ENCODE measurements around the gene CARS2.
"Not testable (repeated sequence)": the region's sequence is repeated elsewhere in the genome, so short reads cannot be mapped to it uniquely, and the experiment has no call there.

CARS2 gene

GRCh38 chr13:110702591-110703526 lies 3.1 kb downstream of the CARS2 start:
- H3K4me2 ChIP-seq, result no peak overlapping the region
- no peak overlapping the region for H2AFZ ChIP-seq (ENCODE audit: low read depth)
- no peaks in the 10 kb centered on the region for H4K20me1 ChIP-seq (ENCODE audit: insufficient read depth)
- no peak overlapping the region for H3K27ac ChIP-seq
- H3K36me3 ChIP-seq (ENCODE audit: insufficient read depth), result no peaks in the 10 kb centered on the region
- no peak overlapping the region for H3K9ac ChIP-seq
- peaks cover 20% of the 10 kb centered on the region for H3K4me1 ChIP-seq (ENCODE audit: low read depth, poor library complexity, severe bottlenecking)
- H3K27me3 ChIP-seq (ENCODE audit: insufficient read depth, low read depth), result no peaks in the 10 kb centered on the region
- no peak overlapping the region for H3K4me3 ChIP-seq (IDR thresholded peaks at IDR 0.05; ENCODE audit: insufficient read depth, low read depth, low read length)
- H3K79me2 ChIP-seq (ENCODE audit: insufficient read depth, low read depth), result peaks cover 8% of the 10 kb centered on the region; the same call in 1 of the 2 replicates
- TF ChIP-seq CTCF (conservative IDR thresholded peaks at IDR 0.05; ENCODE audit: low read depth, low read length), result no peak

DNA sequence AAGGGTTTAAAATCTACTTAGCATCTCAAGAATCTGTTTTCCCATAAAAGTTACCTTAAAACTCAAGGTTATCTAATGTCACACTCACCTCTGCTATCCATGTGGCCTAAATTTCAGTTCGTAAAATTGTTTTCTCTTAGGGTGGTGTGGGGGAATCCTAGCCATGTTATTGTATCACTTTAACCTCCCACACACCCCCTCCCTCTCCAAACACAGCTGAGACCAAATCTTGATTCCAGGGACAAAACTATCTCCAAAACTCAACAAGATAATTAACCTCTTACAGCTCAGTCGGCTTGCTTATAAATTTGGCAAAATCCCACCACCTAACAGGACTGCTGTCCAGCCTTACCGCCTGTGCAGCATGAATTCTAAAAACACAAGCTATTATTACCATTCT lies 3.8 kb downstream of the CARS2 start:
- H4K20me1 ChIP-seq (ENCODE audit: insufficient read depth), result no peaks in the 10 kb centered on the region
- H2AFZ ChIP-seq (ENCODE audit: low read depth), result no peak overlapping the region
- H3K27ac ChIP-seq, result no peak overlapping the region
- no peak for TF ChIP-seq CTCF (conservative IDR thresholded peaks at IDR 0.05; ENCODE audit: low read depth, low read length)
- H3K4me2 ChIP-seq, result no peak overlapping the region
- no peaks in the 10 kb centered on the region for H3K27me3 ChIP-seq (ENCODE audit: insufficient read depth, low read depth)
- no peaks in the 10 kb centered on the region for H3K36me3 ChIP-seq (ENCODE audit: insufficient read depth)
- peaks cover 8% of the 10 kb centered on the region; the same call in 1 of the 2 replicates for H3K79me2 ChIP-seq (ENCODE audit: insufficient read depth, low read depth)
- no peak overlapping the region for H3K4me3 ChIP-seq (IDR thresholded peaks at IDR 0.05; ENCODE audit: insufficient read depth, low read depth, low read length)
- H3K9ac ChIP-seq, result no peak overlapping the region
- peaks cover 20% of the 10 kb centered on the region for H3K4me1 ChIP-seq (ENCODE audit: low read depth, poor library complexity, severe bottlenecking)

- not testable (repeated sequence) for H3K4me2 ChIP-seq; H3K79me2 ChIP-seq (ENCODE audit: insufficient read depth, low read depth)
- peaks cover 20% of the 10 kb centered on the region for H3K4me1 ChIP-seq (ENCODE audit: low read depth, poor library complexity, severe bottlenecking)
Observed at GRCh38 chr13:110701061-110701460, 4.9 kb downstream of the CARS2 start.

GRCh38 chr13:110700641-110701040 lies 5.3 kb downstream of the CARS2 start:
- Histone ChIP-seq H3K36me3 (ENCODE audit: insufficient read depth) (no peaks in the 10 kb centered on the region), H3K79me2 (ENCODE audit: insufficient read depth, low read depth) (peaks cover 7% of the 10 kb centered on the region; the same call in 1 of the 2 replicates)

More at GRCh38 chr13:110701061-110701460, 4.9 kb downstream of the CARS2 start:
- not testable (repeated sequence) for H2AFZ ChIP-seq (ENCODE audit: low read depth); H3K4me3 ChIP-seq (IDR thresholded peaks at IDR 0.05; ENCODE audit: insufficient read depth, low read depth, low read length); H3K36me3 ChIP-seq (ENCODE audit: insufficient read depth); H3K27ac ChIP-seq; H4K20me1 ChIP-seq (ENCODE audit: insufficient read depth); H3K27me3 ChIP-seq (ENCODE audit: insufficient read depth, low read depth); H3K9ac ChIP-seq

More at GRCh38 chr13:110700641-110701040, 5.3 kb downstream of the CARS2 start:
- Histone ChIP-seq H3K27ac (no peak overlapping the region), H3K4me2 (no peak overlapping the region), H4K20me1 (ENCODE audit: insufficient read depth) (no peaks in the 10 kb centered on the region), H3K4me1 (ENCODE audit: low read depth, poor library complexity, severe bottlenecking) (peaks cover 20% of the 10 kb centered on the region), H3K9ac (no peak overlapping the region), H3K27me3 (ENCODE audit: insufficient read depth, low read depth) (no peaks in the 10 kb centered on the region), H2AFZ (ENCODE audit: low read depth) (no peak overlapping the region), H3K4me3 (IDR thresholded peaks at IDR 0.05; ENCODE audit: insufficient read depth, low read depth, low read length) (no peak overlapping the region)
- TF ChIP-seq CTCF (conservative IDR thresholded peaks at IDR 0.05; ENCODE audit: low read depth, low read length), result no peak

Data from KMS-11 (cell line).